Fibroblast of peridontal ligament (primary cell): ENCODE measurements around the gene RAE1.

ENCODE experiments used
- DNase-seq: peaks from one replicate; pipeline ENCODE4 v3.0.0-alpha.2; 2010; ENCODE audit errors: extremely low read depth

Gene RAE1

GRCh38 chr20:57388953-57389694 is 38.1 kb downstream of the RAE1 start:
- peak; percentile 31 for DNase-seq

- DNase-seq, result no peak
Observed at GRCh38 chr20:57389695-57390603, 38.9 kb downstream of the RAE1 start.

GRCh38 chr20:57390604-57391438 is 39.8 kb downstream of the RAE1 start, which contains the start of gene RBM38:
RBM38 (plus strand) TSS chr20:57391396; CDS start chr20:57391582, 186 bp downstream.
- DNase-seq, result peak; percentile 31

- DNase-seq, result no peak
Observed at GRCh38 chr20:57391439-57392301, 40.6 kb downstream of the RAE1 start.

GRCh38 chr20:57392512-57393271 is 41.6 kb downstream of the RAE1 start:
- DNase-seq, result no peak

GRCh38 chr20:57393321-57394120 is 42.5 kb downstream of the RAE1 start:
- DNase-seq, result no peak

DNA sequence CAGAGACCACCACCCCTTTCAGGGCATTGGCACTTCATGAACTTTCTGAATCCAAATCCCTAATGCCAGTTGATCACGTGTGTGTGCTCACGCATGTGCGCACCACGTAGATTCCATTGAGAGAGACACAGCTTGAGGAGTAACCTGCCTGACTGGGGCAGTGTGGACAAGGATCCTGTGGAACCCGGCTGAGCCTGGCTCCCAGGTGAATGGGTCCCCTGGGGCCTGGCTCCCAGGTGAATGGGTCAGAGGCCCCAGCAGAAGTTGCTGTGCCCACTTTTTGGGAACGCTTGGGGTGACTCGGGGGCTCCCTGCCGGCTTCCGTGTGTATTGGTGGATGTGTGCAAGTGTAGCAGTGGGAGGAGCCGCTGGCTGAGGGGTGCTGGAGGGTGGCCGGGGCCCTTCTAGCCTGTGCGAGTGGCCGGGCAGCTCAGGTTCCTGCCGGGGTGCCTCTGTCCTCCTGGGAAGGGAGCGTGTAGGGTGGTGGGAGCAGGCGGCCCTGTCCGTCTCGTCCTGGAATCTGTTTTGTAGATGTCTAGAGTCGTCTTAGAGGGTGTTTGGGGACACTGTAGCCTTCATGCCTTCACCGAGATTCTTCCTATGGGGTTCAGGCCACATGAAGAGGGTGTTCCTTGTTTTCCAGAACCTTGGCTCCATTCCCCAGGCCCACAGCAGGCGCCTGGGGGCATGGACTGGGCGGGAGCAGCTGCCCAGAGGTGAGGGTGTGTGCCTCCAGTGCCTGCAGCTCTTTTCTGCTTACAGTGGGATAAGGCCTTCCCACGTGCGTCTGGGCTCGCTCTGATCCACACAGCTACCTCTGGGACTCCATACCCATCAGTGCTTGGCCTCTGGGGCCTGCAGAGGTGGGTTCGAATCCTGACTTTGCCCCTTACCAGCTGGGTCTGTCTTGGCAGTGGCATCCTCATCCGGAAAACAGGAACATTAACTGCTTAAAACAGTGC is 43.3 kb downstream of the RAE1 start:
- DNase-seq, result no peak

- no peak for DNase-seq
Observed at GRCh38 chr20:57395111-57395966, 44.3 kb downstream of the RAE1 start.

DNA sequence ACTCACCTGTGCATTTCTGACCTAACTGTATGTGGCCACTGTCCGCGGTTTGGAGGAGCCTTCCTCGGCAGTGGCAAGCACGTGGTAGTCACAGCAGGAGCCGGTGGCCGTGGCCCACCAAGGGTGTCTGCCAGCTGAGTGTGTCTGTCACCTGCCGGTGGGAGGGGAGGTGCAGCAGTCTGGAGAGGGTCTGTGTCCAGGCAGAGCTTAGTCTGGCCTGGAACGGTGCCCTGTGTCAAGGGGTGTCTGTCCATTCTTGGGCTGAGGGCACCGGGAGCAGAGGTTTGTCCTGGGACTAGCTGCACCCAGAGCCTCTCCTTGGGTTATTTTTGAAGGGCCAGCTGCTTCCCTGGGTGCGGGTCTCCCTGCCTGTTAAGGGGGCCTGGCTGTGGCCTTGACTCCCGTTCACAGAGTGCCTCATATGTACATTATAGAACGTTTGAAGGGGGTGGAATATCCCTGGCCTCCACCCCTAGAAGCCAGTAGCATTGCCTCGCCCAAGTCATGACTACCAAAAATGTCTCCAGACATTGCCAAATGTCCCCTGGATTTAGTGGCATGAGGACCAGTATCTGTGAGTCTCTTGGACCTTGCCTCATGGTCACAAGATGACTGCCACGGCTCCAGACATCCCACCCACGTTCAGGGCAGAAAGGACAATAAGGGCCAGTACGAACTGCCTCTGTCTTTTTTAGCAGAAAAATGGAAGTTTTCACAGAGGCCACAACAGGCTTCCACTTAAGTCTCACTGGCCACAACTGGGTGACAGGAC is 45.3 kb downstream of the RAE1 start:
- no peak for DNase-seq

DNA sequence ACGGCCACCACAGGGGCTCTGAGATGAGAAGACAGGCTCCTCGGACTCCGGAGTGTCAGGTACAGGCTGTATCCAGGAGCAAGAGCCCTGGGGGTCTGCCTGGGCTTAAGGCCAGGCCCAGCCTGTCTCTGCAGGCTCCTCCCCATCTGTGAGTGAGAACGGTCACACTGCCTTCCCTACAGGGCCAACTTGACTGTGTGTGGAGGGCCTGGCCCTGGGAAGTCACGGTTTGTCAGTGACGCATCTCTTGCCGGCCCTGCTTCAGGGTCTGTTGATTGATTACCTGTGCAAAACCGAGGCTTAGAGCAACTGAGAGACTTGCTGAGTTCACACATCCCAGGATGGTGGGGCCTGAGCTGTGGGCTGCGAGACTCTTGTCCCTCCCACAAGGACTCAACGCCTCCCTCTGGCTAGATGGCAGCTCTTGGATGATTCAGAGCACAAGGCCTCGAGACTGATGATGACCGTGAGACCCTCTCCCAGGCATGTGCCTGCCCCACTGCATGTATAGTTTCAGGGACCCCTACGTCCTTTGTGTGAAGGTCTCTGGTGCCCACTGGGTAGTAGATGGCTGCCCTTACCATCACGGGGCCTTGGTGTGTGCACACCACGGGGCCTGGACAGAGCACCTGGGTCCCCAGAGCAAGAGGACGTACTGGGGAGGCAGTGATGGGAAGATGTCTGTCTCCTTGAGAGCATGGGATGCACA is 46.1 kb downstream of the RAE1 start:
- DNase-seq, result no peak

DNA sequence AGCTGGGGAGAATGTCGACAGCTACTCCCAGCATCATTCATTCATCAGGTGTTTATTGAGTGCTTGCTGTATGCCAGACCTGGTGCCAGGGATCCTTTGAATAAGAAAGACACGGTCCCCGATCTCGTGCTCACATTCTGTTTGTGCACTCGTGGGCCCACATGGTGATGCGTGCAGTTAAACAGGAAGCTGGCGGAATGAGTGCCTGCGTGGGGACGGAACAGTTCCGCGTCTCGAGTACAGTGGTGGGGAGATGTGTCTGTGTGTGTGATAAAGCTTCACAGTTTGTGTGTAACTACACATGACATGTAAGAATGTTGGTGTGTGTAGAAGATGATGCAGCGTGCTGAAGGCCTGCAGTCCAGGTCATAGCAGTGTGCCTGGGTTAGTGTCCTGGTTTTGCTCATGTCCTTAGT is 46.6 kb downstream of the RAE1 start:
- no peak for DNase-seq

- DNase-seq, result no peak
Observed at GRCh38 chr20:57398231-57398821, 47.3 kb downstream of the RAE1 start.

- DNase-seq, result no peak
Observed at GRCh38 chr20:57398901-57399535, 48.0 kb downstream of the RAE1 start.

DNA sequence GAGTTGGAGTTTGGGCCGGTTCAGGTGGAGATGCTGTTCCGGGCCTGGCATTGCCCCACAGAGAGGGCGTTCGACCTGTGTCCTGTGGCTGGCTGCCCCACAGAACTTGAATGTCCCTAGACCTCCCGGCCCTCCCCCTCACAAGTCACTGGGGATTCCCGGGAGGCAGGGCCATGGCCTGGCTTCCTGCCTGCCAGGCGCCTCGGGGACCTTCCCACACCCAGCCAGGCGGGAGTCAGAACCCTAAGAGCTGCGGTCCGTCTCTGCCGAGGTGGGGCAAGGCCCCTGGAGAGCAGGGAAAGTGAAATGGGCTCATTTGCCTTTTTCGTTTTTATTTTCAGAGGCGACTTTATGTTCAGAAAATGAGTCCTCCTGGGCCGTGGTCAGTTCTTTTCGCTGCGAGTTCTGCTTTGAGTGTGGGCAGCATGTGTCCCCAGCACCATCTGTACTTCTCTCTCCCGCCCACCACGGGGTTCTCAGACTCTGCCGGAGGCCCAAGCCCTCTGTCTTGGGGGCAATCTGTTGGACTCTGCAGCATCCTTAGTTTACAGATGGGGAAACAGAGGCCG is 48.6 kb downstream of the RAE1 start:
- DNase-seq, result no peak
